Fibroblast of lung (primary cell): ENCODE measurements around the gene THOC6. TPM values are rescaled to one million over a fixed set of nuclear protein-coding genes. Genes with fewer than 3 reads are reported as not detected.

Source experiments
- DNase-seq, 2 donors: peaks; one replicate each; pipeline versions ENCODE4 v3.0.0 to v3.0.0-alpha.2; 2010; ENCODE audit warnings: low read depth in 2 of 2
- H2AFZ ChIP-seq: 2 replicates; pipeline ENCODE4 v1.5.1; 2012; ENCODE audit warnings: low read length, control low read depth, inconsistent platforms
- H3K27ac ChIP-seq: 2 replicates; pipeline ENCODE4 v1.5.1; 2011; ENCODE audit warnings: low read length, control low read depth; ENCODE audit not compliant: insufficient read depth
- H3K27me3 ChIP-seq: 2 replicates; pipeline ENCODE4 v1.5.1; 2011; ENCODE audit warnings: mild to moderate bottlenecking, low read length; ENCODE audit not compliant: control insufficient read depth, insufficient read depth
- H3K36me3 ChIP-seq: 2 replicates; pipeline ENCODE4 v1.5.1; 2011; ENCODE audit warnings: low read length; ENCODE audit not compliant: control insufficient read depth, insufficient read depth
- H3K4me1 ChIP-seq: 2 replicates; pipeline ENCODE4 v1.5.1; 2011; ENCODE audit warnings: low read length; ENCODE audit not compliant: control insufficient read depth, insufficient read depth; ENCODE audit errors: extremely low read depth
- H3K4me2 ChIP-seq: 2 replicates; pipeline ENCODE4 v1.5.1; 2011; ENCODE audit warnings: low read length, control low read depth; ENCODE audit not compliant: insufficient read depth; ENCODE audit errors: extremely low read depth
- H3K4me3 ChIP-seq, 4 experiments: fragments of 200-600 bp in 1 of 4; sonication (generic) in 1 of 4; replicated peaks in 1 of 4; 2 replicates each; pipeline ENCODE4 v1.5.1; 2011 to 2016; ENCODE audit warnings: low read length in 4 of 4, low read depth in 3 of 4, mild to moderate bottlenecking in 3 of 4, control low read depth in 2 of 4, inconsistent platforms in 1 of 4, mixed read lengths in 1 of 4; ENCODE audit not compliant: insufficient read depth in 1 of 4; ENCODE audit errors: control extremely low read depth in 1 of 4
- H3K79me2 ChIP-seq: 2 replicates; pipeline ENCODE4 v1.5.1; 2012; ENCODE audit warnings: mild to moderate bottlenecking, low read length, inconsistent platforms; ENCODE audit not compliant: control insufficient read depth, insufficient read depth
- H3K9ac ChIP-seq: 2 replicates; pipeline ENCODE4 v1.5.1; 2011; ENCODE audit warnings: mild to moderate bottlenecking, low read length, control low read depth; ENCODE audit not compliant: insufficient read depth
- H3K9me3 ChIP-seq: 2 replicates; pipeline ENCODE4 v1.5.1; 2012; ENCODE audit warnings: low read depth, low read length; ENCODE audit not compliant: control insufficient read depth, insufficient read depth
- H4K20me1 ChIP-seq: 2 replicates; pipeline ENCODE4 v1.5.1; 2011; ENCODE audit warnings: low read length; ENCODE audit not compliant: control insufficient read depth, insufficient read depth; ENCODE audit errors: extremely low read depth
- CTCF ChIP-seq, 2 donors: IDR thresholded peaks in 1 of 2; conservative IDR thresholded peaks in 1 of 2; 1 replicate in 1 of 2; 2 replicates in 1 of 2; pipeline ENCODE4 v1.5.1; 2011 to 2012; ENCODE audit warnings: low read length in 2 of 2, control low read depth in 1 of 2, inconsistent platforms in 1 of 2, low read depth in 1 of 2, mild to moderate bottlenecking in 1 of 2
- EZH2 ChIP-seq: IDR thresholded peaks from 2 replicates; pipeline ENCODE4 v1.5.1; 2012; ENCODE audit warnings: low read length, control low read depth, mild to moderate bottlenecking; ENCODE audit errors: missing control alignments
- polyA plus RNA-seq, 2 donors: library from polyadenylated mRNA; depleted of rRNA in 1 of 2; stranded (reverse) in 1 of 2; unstranded in 1 of 2; fragments of >200 nt; gene quantifications; 2 replicates each; pipeline ENCODE4 v1.2.1, GENCODE V29; 2011 to 2012; ENCODE audit warnings: missing spikeins in 1 of 2
- total RNA-seq: library from RNA; depleted of rRNA; stranded (reverse); fragments of >200 nt; gene quantifications from 2 replicates; pipeline ENCODE4 v1.2.1, GENCODE V29; 2014

The THOC6 gene
- total and polyA plus RNA-seq, 2 donors (not counting 1 experiment from before 2014, with no cell fraction given), result 17.6 to 26.6 TPM

GRCh38 chr16:3007059-3007956 lies 16.5 kb upstream of the THOC6 start:
- no peak overlapping the region for H2AFZ ChIP-seq
- DNase-seq, result no peak
- no peaks in the 10 kb centered on the region for H3K9me3 ChIP-seq
- no peaks in the 10 kb centered on the region for H3K79me2 ChIP-seq
- H3K4me1 ChIP-seq, result no peaks in the 10 kb centered on the region
- no peak overlapping the region for H3K9ac ChIP-seq
- peaks cover 19% of the 10 kb centered on the region for H3K27me3 ChIP-seq
- H3K27ac ChIP-seq, result no peak overlapping the region
- TF ChIP-seq EZH2 (no peak), CTCF (conservative IDR thresholded peaks at IDR 0.05 in 1 of 2, IDR thresholded peaks at IDR 0.05 in 1 of 2; ENCODE audit: low read depth in 1 of 2, low read length in 2 of 2) (no peak)
- no peaks in the 10 kb centered on the region for H4K20me1 ChIP-seq
- no peak overlapping the region for H3K4me2 ChIP-seq
- no peaks in the 10 kb centered on the region for H3K36me3 ChIP-seq
- no peak overlapping the region for H3K4me3 ChIP-seq

GRCh38 chr16:3007957-3008689 lies 15.7 kb upstream of the THOC6 start:
- Histone ChIP-seq H3K27me3 (peaks cover 24% of the 10 kb centered on the region), H3K79me2 (no peaks in the 10 kb centered on the region), H3K4me1 (no peaks in the 10 kb centered on the region), H3K36me3 (no peaks in the 10 kb centered on the region), H2AFZ (no peak overlapping the region), H3K27ac (no peak overlapping the region), H4K20me1 (no peaks in the 10 kb centered on the region), H3K4me3 (no peak overlapping the region), H3K4me2 (no peak overlapping the region), H3K9me3 (no peaks in the 10 kb centered on the region), H3K9ac (no peak overlapping the region)
- TF ChIP-seq EZH2, result no peak
- no peak for TF ChIP-seq CTCF (conservative IDR thresholded peaks at IDR 0.05 in 1 of 2, IDR thresholded peaks at IDR 0.05 in 1 of 2; ENCODE audit: low read depth in 1 of 2, low read length in 2 of 2)
- no peak for DNase-seq

- no peaks in the 10 kb centered on the region for H3K4me1 ChIP-seq
- no peak overlapping the region for H3K4me2 ChIP-seq
- no peak overlapping the region for H3K9ac ChIP-seq
- no peak overlapping the region for H3K4me3 ChIP-seq
- no peaks in the 10 kb centered on the region for H4K20me1 ChIP-seq
- no peaks in the 10 kb centered on the region for H3K9me3 ChIP-seq
- no peaks in the 10 kb centered on the region for H3K79me2 ChIP-seq
- no peak overlapping the region for H3K27ac ChIP-seq
- H3K36me3 ChIP-seq, result no peaks in the 10 kb centered on the region
- no peak for TF ChIP-seq EZH2
- TF ChIP-seq CTCF (conservative IDR thresholded peaks at IDR 0.05 in 1 of 2, IDR thresholded peaks at IDR 0.05 in 1 of 2; ENCODE audit: low read depth in 1 of 2, low read length in 2 of 2), result no peak
- no peak for DNase-seq
- H2AFZ ChIP-seq, result no peak overlapping the region
- H3K27me3 ChIP-seq, result peaks cover 28% of the 10 kb centered on the region
Observed at GRCh38 chr16:3008690-3009037, 15.2 kb upstream of the THOC6 start.
